PC-3 (cell line): Measurements from ENCODE around the gene TRIM52. TPM values are rescaled to one million over a fixed set of nuclear protein-coding genes. Genes with fewer than 3 reads are reported as not detected.
"Not testable (repeated sequence)": the region's sequence is repeated elsewhere in the genome, so short reads cannot be mapped to it uniquely, and the experiment has no call there.

Experiments
- ATAC-seq: fragments of 200-7000 bp; cut with Tn5 transposase; 2 replicates; pipeline ENCODE4 v1.9.1; 2020; ENCODE audit warnings: mild to moderate bottlenecking, moderate library complexity
- BruUV-seq: library from RNA; stranded (reverse); fragments of 400-500 nt; replicated peaks from 2 replicates; lab custom pipeline; 2021; lab: Mats Ljungman, UMichigan
- CTCF ChIA-PET: fragments of 300-600 bp; sonication (Branson Sonifier 250); formaldehyde crosslinking; loops from one replicate; lab custom pipeline; 2022; ENCODE audit warnings: antibody characterized with exemption; lab: Charles Lee
- POLR2A ChIA-PET: fragments of 300-600 bp; sonication (Branson Sonifier 250); formaldehyde crosslinking; loops from one replicate; lab custom pipeline; 2022; ENCODE audit warnings: antibody characterized with exemption; ENCODE audit not compliant: unreplicated experiment; lab: Charles Lee
- DNase-seq: peaks from one replicate; pipeline ENCODE4 v3.0.0-alpha.2; 2015
- H2AFZ ChIP-seq: fragments of 300-600 bp; sonication (generic); 2 replicates; pipeline ENCODE4 v1.6.0; 2016; ENCODE audit warnings: antibody characterized with exemption, low read length
- H3F3A ChIP-seq: fragments of 300-600 bp; sonication (generic); one replicate; pipeline ENCODE4 v1.6.0; 2017; ENCODE audit warnings: antibody characterized with exemption, low read length, control low read depth, mild to moderate bottlenecking; ENCODE audit not compliant: unreplicated experiment
- H3K27ac ChIP-seq: fragments of 300-600 bp; sonication (generic); 2 replicates; pipeline ENCODE4 v1.5.1; 2016; ENCODE audit warnings: mild to moderate bottlenecking, low read length
- H3K27me3 ChIP-seq: fragments of 300-600 bp; sonication (generic); 2 replicates; pipeline ENCODE4 v1.6.1; 2016; ENCODE audit warnings: low read length, mixed read lengths
- H3K36me3 ChIP-seq: fragments of 300-600 bp; sonication (generic); 2 replicates; pipeline ENCODE4 v1.6.1; 2016; ENCODE audit warnings: low read depth, mixed run types, low read length, mixed read lengths
- H3K4me1 ChIP-seq: fragments of 300-600 bp; sonication (generic); 2 replicates; pipeline ENCODE4 v1.5.1; 2016; ENCODE audit warnings: low read length; ENCODE audit not compliant: insufficient read depth
- H3K4me2 ChIP-seq: fragments of 300-600 bp; sonication (generic); 2 replicates; pipeline ENCODE4 v1.6.0; 2016; ENCODE audit warnings: low read length
- H3K4me3 ChIP-seq: fragments of 300-600 bp; sonication (generic); 2 replicates; pipeline ENCODE4 v1.5.1; 2016; ENCODE audit warnings: mild to moderate bottlenecking, low read length, mixed read lengths
- H3K79me2 ChIP-seq: fragments of 300-600 bp; sonication (generic); 2 replicates; pipeline ENCODE4 v1.6.1; 2017; ENCODE audit warnings: low read length, mixed read lengths
- H3K9ac ChIP-seq: fragments of 300-600 bp; sonication (generic); 2 replicates; pipeline ENCODE4 v1.6.0; 2016; ENCODE audit warnings: mild to moderate bottlenecking, low read length
- H3K9me2 ChIP-seq: fragments of 300-600 bp; sonication (generic); replicated peaks from 2 replicates; pipeline ENCODE4 v1.6.1; 2016; ENCODE audit warnings: mixed run types, low read length, mixed read lengths
- H3K9me3 ChIP-seq: fragments of 300-600 bp; sonication (generic); 2 replicates; pipeline ENCODE4 v1.6.1; 2016; ENCODE audit warnings: low read length, mixed read lengths
- H4K20me1 ChIP-seq: fragments of 300-600 bp; sonication (generic); 2 replicates; pipeline ENCODE4 v1.6.1; 2016; ENCODE audit warnings: low read length, mixed read lengths
- CTCF ChIP-seq: fragments of 300-600 bp; sonication (generic); conservative IDR thresholded peaks from 2 replicates; pipeline ENCODE4 v1.5.1; 2017; ENCODE audit warnings: antibody characterized with exemption, low read depth, mild to moderate bottlenecking, low read length
- EZH2 ChIP-seq: fragments of 300-600 bp; sonication (generic); IDR thresholded peaks from one replicate; pipeline ENCODE4 v1.6.1; 2017; ENCODE audit warnings: antibody characterized with exemption, mild to moderate bottlenecking, low read length; ENCODE audit not compliant: unreplicated experiment
- EZH2phosphoT487 ChIP-seq: fragments of 300-600 bp; sonication (generic); IDR thresholded peaks from 2 replicates; pipeline ENCODE4 v1.6.1; 2018; ENCODE audit warnings: mild to moderate bottlenecking, antibody characterized with exemption, low read length, borderline replicate concordance
- intact Hi-C: fragments of 100-400 bp; cut with micrococcal nuclease; formaldehyde crosslinking; loops from 2 replicates; pipeline ENCODE4 v1.9.0; 2023
- total RNA-seq: library from RNA; depleted of rRNA; stranded (reverse); fragments of >200 nt; gene quantifications from 2 replicates; pipeline ENCODE4 v1.2.3, GENCODE V29; 2014

Gene TRIM52
- total RNA-seq, 1 experiment from 2014 or later, result 4.4 TPM

DNA sequence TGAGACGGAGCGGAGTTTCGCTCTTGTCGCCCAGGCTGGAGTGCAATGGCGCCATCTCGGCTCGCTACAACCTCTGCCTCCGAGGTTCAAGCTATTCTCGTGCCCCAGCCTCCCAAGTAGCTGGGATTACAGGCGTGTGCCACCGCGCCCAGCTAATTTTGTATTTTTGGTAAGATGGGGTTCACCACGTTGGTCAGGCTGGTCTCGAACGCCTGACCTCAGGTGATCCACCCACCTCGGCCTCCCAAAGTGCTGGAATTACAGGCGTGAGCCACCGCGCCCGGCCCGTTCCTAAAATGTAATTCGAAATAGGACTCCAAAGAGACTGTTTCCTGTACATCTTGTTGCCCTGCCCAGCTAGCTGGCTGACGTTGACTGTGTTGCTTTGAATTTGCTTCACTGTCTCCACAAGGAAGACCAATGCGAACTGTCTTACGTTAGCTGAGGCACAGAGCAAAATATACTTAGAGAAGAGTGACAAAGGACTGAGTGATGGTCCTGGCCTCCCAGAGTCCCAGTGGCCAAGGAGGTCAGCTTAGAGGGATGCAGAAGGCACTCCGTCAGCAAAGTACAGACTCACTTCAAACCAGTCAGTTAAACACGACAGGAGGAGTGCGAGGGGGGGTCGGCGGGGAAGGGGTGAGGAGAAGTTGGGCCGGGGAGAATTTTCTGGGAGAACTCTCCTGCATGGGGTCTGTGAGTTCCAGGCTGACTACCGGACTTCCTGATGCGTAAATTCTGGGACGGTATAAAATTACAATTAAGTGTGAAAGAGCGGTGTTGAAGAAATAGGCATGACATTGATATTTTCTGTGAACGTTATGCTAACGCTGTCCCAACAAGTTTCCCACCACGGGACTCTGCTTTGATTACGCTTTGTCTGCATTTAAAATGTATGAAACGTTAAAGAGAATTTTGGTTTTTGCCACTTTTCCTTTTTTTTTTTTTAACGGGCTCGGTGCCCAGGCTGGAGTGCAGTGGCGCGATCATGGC lies 44.6 kb downstream of the TRIM52 start:
- Histone ChIP-seq H2AFZ (peak overlapping the region; percentile 78), H3K27me3 (no peaks in the 10 kb centered on the region), H3K9me2 (no peaks in the 10 kb centered on the region), H3F3A (peaks cover 8% of the 10 kb centered on the region), H3K27ac (peak overlapping the region; percentile 3; the same call in 1 of the 2 replicates), H3K9ac (peak overlapping the region; percentile 6; the same call in 1 of the 2 replicates), H3K79me2 (no peaks in the 10 kb centered on the region), H3K36me3 (no peaks in the 10 kb centered on the region), H3K4me2 (peak overlapping the region; percentile 76), H3K9me3 (no peaks in the 10 kb centered on the region), H4K20me1 (no peaks in the 10 kb centered on the region), H3K4me1 (peaks cover 2% of the 10 kb centered on the region), H3K4me3 (peak overlapping the region; percentile 66)
- intact Hi-C loops, result no loop called here
- CTCF ChIA-PET, result interaction anchor here (0.6 kb wide), 1 partner anchor 79 kb away, joined by 7 read pairs; no protein-coding TSS in a partner anchor
- no TSS peak for BruUV-seq
- TF ChIP-seq CTCF (no peak), EZH2 (no peak), EZH2phosphoT487 (no peak)
- DNase-seq, result peak; percentile 65
- peak; percentile 31 for ATAC-seq
- POLR2A ChIA-PET, result no interaction called here

GRCh38 chr5:181214249-181214648 lies 46.7 kb downstream of the TRIM52 start:
- POLR2A ChIA-PET, DNase-seq, H3K27me3 ChIP-seq, H2AFZ ChIP-seq, H4K20me1 ChIP-seq, H3K36me3 ChIP-seq, H3K79me2 ChIP-seq, H3K9me3 ChIP-seq, H3F3A ChIP-seq, H3K4me1 ChIP-seq, H3K4me2 ChIP-seq, ATAC-seq, H3K9ac ChIP-seq, CTCF ChIA-PET, H3K4me3 ChIP-seq, H3K9me2 ChIP-seq, intact Hi-C loops, H3K27ac ChIP-seq, BruUV-seq: not testable (repeated sequence)

- Histone ChIP-seq H2AFZ (no peak overlapping the region), H3K4me3 (no peak overlapping the region), H3K4me2 (no peak overlapping the region), H3K9ac (no peak overlapping the region), H3K79me2 (no peaks in the 10 kb centered on the region), H3K27me3 (no peaks in the 10 kb centered on the region), H3K36me3 (no peaks in the 10 kb centered on the region), H3F3A (peaks cover 4% of the 10 kb centered on the region), H3K27ac (no peak overlapping the region), H4K20me1 (no peaks in the 10 kb centered on the region), H3K9me3 (no peaks in the 10 kb centered on the region), H3K9me2 (no peaks in the 10 kb centered on the region), H3K4me1 (no peaks in the 10 kb centered on the region)
- TF ChIP-seq EZH2phosphoT487 (no peak), EZH2 (no peak), CTCF (no peak)
- intact Hi-C loops, result no loop called here
- ATAC-seq (no peak), DNase-seq (no peak)
- no TSS peak for BruUV-seq
- ChIA-PET CTCF (no interaction called here), POLR2A (no interaction called here)
Observed at GRCh38 chr5:181212934-181213333, 48.0 kb downstream of the TRIM52 start.
